ENCODE measurements around the gene ALDH3B1.

ALDH3B1 gene

GRCh38 chr11:67997475-67997921 lies 12.6 kb upstream of the ALDH3B1 start:
- DNase-seq (ENCODE audit: low spot score), result no peak

- no peak for DNase-seq (ENCODE audit: low spot score)
Measured at GRCh38 chr11:67998150-67999045, 11.7 kb upstream of the ALDH3B1 start.

- DNase-seq (ENCODE audit: low spot score), result no peak
Measured at GRCh38 chr11:67999201-67999629, 10.9 kb upstream of the ALDH3B1 start.

- DNase-seq (ENCODE audit: low spot score), result no peak
Measured at GRCh38 chr11:67999704-68000103, 10.4 kb upstream of the ALDH3B1 start.

- no peak for DNase-seq (ENCODE audit: low spot score)
Measured at GRCh38 chr11:68002575-68002937, 7.6 kb upstream of the ALDH3B1 start.

GRCh38 chr11:68002938-68003845 lies 6.9 kb upstream of the ALDH3B1 start:
- peak; percentile 89 for DNase-seq (ENCODE audit: low spot score)

GRCh38 chr11:68003846-68004550 lies 6.1 kb upstream of the ALDH3B1 start, which contains the start of gene UNC93B1:
TSS of gene UNC93B1 (minus strand) at chr11:68004097. CDS start at chr11:68004043, 54 bp downstream.
- peak; percentile 100 for DNase-seq (ENCODE audit: low spot score)

- DNase-seq (ENCODE audit: low spot score), result no peak
Measured at GRCh38 chr11:68004551-68005335, 5.4 kb upstream of the ALDH3B1 start.

- DNase-seq (ENCODE audit: low spot score), result no peak
Measured at GRCh38 chr11:68006606-68007166, 3.4 kb upstream of the ALDH3B1 start.

GRCh38 chr11:68007498-68008380 lies 2.4 kb upstream of the ALDH3B1 start:
- no peak for DNase-seq (ENCODE audit: low spot score)

- no peak for DNase-seq (ENCODE audit: low spot score)
Measured at GRCh38 chr11:68008381-68009337, 1.5 kb upstream of the ALDH3B1 start.

- DNase-seq (ENCODE audit: low spot score), result no peak
Measured at GRCh38 chr11:68009391-68010089, 587 bp upstream of the ALDH3B1 start.

GRCh38 chr11:68011051-68011943 lies 1.2 kb downstream of the ALDH3B1 start:
- no peak for DNase-seq (ENCODE audit: low spot score)

- no peak for DNase-seq (ENCODE audit: low spot score)
Measured at GRCh38 chr11:68012044-68012842, 2.1 kb downstream of the ALDH3B1 start.

GRCh38 chr11:68012843-68013610 lies 2.9 kb downstream of the ALDH3B1 start:
- no peak for DNase-seq (ENCODE audit: low spot score)
